Measurements from ENCODE around the gene MSTO1. TPM values are rescaled to one million over a fixed set of nuclear protein-coding genes. Genes with fewer than 3 reads are reported as not detected.
"Not testable (repeated sequence)": the region's sequence is repeated elsewhere in the genome, so short reads cannot be mapped to it uniquely, and the experiment has no call there.

Gene MSTO1
- total and polyA plus RNA-seq, 2 experiments from 2014 or later: 37.8 to 70.5 TPM

- H3K36me3 ChIP-seq: no peaks in the 10 kb centered on the region
- H3K4me3 ChIP-seq: no peak overlapping the region
- H3K4me1 ChIP-seq (ENCODE audit: low read depth): peaks cover 12% of the 10 kb centered on the region
- H3K27ac ChIP-seq: no peak overlapping the region
- H3K9me3 ChIP-seq (ENCODE audit: low read depth): no peaks in the 10 kb centered on the region
- no peaks in the 10 kb centered on the region for H3K27me3 ChIP-seq
- DNase-seq (ENCODE audit: low read depth in 1 of 2, low spot score in 1 of 2): no peak
- no peak for TF ChIP-seq CTCF (IDR thresholded peaks at IDR 0.05; ENCODE audit: low read depth, low read length)
Observed at GRCh38 chr1:155596864-155597263, 13.2 kb upstream of the MSTO1 start.

- no peaks in the 10 kb centered on the region for H3K9me3 ChIP-seq (ENCODE audit: low read depth)
- H3K27me3 ChIP-seq: no peaks in the 10 kb centered on the region
- H3K27ac ChIP-seq: peak overlapping the region; percentile 24
- H3K4me3 ChIP-seq: no peak overlapping the region
- TF ChIP-seq CTCF (IDR thresholded peaks at IDR 0.05; ENCODE audit: low read depth, low read length): no peak
- H3K36me3 ChIP-seq: no peaks in the 10 kb centered on the region
- peaks cover 12% of the 10 kb centered on the region for H3K4me1 ChIP-seq (ENCODE audit: low read depth)
- peak; percentile 12 to 57 for DNase-seq (ENCODE audit: low read depth in 1 of 2, low spot score in 1 of 2)
Observed at GRCh38 chr1:155598842-155599331, 11.1 kb upstream of the MSTO1 start.

GRCh38 chr1:155599828-155600572, 10.0 kb upstream of the MSTO1 start:
- not testable (repeated sequence) for H3K27ac ChIP-seq; H3K36me3 ChIP-seq; H3K4me3 ChIP-seq; H3K9me3 ChIP-seq (ENCODE audit: low read depth); H3K27me3 ChIP-seq; DNase-seq (ENCODE audit: low read depth in 1 of 2, low spot score in 1 of 2)
- peaks cover 12% of the 10 kb centered on the region for H3K4me1 ChIP-seq (ENCODE audit: low read depth)

GRCh38 chr1:155607708-155608107, 2.3 kb upstream of the MSTO1 start:
- no peaks in the 10 kb centered on the region for H3K9me3 ChIP-seq (ENCODE audit: low read depth)
- no peak overlapping the region for H3K4me3 ChIP-seq
- DNase-seq (ENCODE audit: low read depth in 1 of 2, low spot score in 1 of 2): no peak
- no peak overlapping the region for H3K27ac ChIP-seq
- peaks cover 3% of the 10 kb centered on the region for H3K36me3 ChIP-seq
- no peaks in the 10 kb centered on the region for H3K4me1 ChIP-seq (ENCODE audit: low read depth)
- TF ChIP-seq CTCF (IDR thresholded peaks at IDR 0.05; ENCODE audit: low read depth, low read length): no peak
- H3K27me3 ChIP-seq: no peaks in the 10 kb centered on the region

GRCh38 chr1:155608888-155609225, 1.2 kb upstream of the MSTO1 start:
- Histone ChIP-seq H3K36me3 (peaks cover 3% of the 10 kb centered on the region), H3K27ac (no peak overlapping the region), H3K4me1 (ENCODE audit: low read depth) (no peaks in the 10 kb centered on the region), H3K27me3 (no peaks in the 10 kb centered on the region), H3K9me3 (ENCODE audit: low read depth) (no peaks in the 10 kb centered on the region), H3K4me3 (no peak overlapping the region)
- no peak for TF ChIP-seq CTCF (IDR thresholded peaks at IDR 0.05; ENCODE audit: low read depth, low read length)
- no peak for DNase-seq (ENCODE audit: low read depth in 1 of 2, low spot score in 1 of 2)

- not testable (repeated sequence) for H3K4me1 ChIP-seq (ENCODE audit: low read depth); H3K27ac ChIP-seq; DNase-seq (ENCODE audit: low read depth in 1 of 2, low spot score in 1 of 2); H3K36me3 ChIP-seq; H3K9me3 ChIP-seq (ENCODE audit: low read depth); H3K27me3 ChIP-seq
- peak overlapping the region; percentile 46 for H3K4me3 ChIP-seq
Observed at GRCh38 chr1:155610257-155610647, 234 bp downstream of the MSTO1 start.

GRCh38 chr1:155613226-155613625, 3.2 kb downstream of the MSTO1 start:
- H3K27me3 ChIP-seq; DNase-seq (ENCODE audit: low read depth in 1 of 2, low spot score in 1 of 2); H3K9me3 ChIP-seq (ENCODE audit: low read depth); H3K4me1 ChIP-seq (ENCODE audit: low read depth); H3K36me3 ChIP-seq; H3K4me3 ChIP-seq; H3K27ac ChIP-seq: not testable (repeated sequence)

All from cardiac muscle cell (in vitro differentiated cells and primary cell).